ENCODE data around the gene DDX4.

Gene DDX4

DNA sequence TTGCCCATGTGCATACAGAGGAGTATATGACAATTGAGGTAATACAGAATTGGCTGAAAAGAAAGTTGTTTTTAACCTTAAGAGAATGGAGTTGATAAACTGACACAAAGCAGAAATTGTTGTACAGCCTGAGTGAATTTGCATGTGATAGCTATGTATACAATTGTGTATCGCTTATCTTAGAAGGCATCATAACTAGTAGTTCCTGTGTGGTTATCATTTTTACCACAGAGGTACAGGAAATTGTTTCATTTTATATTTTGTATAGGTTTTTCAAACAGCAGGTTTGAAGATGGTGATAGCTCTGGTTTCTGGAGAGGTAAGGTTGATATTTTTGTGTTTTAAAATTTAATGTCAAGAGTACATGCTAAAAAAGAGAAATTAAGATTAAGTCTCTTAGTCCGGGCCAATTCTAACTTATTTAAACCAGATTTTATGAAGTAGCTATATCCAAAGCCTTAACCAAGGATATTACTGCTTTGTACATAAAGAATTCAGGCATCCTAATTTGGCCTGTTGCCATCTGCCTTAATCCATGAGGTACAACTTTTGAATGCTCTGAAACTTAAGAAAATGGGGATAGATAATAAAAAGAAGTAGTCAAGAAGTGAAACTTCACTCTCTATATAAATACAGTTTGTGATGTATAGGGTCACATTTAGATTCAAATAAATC lies 26.0 kb downstream of the DDX4 start:
- TF ChIP-seq, protein P1, sequence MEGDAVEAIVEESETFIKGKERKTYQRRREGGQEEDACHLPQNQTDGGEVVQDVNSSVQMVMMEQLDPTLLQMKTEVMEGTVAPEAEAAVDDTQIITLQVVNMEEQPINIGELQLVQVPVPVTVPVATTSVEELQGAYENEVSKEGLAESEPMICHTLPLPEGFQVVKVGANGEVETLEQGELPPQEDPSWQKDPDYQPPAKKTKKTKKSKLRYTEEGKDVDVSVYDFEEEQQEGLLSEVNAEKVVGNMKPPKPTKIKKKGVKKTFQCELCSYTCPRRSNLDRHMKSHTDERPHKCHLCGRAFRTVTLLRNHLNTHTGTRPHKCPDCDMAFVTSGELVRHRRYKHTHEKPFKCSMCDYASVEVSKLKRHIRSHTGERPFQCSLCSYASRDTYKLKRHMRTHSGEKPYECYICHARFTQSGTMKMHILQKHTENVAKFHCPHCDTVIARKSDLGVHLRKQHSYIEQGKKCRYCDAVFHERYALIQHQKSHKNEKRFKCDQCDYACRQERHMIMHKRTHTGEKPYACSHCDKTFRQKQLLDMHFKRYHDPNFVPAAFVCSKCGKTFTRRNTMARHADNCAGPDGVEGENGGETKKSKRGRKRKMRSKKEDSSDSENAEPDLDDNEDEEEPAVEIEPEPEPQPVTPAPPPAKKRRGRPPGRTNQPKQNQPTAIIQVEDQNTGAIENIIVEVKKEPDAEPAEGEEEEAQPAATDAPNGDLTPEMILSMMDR (IDR thresholded peaks at IDR 0.05), result no peak

DNA sequence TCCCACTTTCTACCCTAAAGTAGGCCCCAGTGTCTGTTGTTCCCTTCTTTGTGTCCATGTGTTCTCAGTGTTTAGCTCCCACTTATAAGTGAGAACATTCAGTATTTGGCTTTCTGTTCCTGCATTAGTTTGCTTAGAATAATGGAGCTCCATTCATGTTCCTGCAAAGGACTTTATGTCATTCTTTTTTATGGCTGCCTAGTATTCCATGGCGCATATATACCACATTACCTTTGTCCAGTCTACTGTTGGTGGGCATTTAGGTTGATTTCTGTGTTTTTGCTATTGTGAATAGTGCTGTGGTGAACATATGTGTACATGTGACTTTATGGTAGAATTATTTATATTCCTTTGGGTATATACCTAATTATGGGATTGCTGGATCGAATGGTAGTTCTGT lies 30.4 kb downstream of the DDX4 start:
- TF ChIP-seq, protein P1 (IDR thresholded peaks at IDR 0.05), result no peak

DNA sequence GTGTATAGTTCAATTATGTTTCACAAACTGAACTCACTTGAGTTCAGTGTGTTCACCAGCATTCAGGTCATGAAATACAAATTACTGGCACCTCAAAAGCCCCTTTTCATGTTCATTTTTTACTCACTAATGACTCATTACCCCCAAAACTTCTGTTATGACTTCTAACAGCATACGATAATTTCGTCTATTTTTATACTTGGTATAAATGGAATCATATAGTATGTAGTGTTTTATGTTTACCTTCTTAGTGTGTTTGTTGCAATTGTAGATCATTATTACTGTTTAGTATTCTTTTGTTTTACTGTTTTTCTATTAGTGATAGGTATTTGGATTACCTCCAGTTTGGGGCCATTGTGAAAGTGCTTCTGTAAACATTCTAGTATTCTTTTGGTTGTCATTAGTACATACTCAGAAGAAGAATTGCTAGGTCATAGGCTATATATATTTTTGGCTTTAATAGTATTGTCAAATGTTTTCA lies 33.4 kb downstream of the DDX4 start:
- TF ChIP-seq, protein P1 (IDR thresholded peaks at IDR 0.05), result no peak

DNA sequence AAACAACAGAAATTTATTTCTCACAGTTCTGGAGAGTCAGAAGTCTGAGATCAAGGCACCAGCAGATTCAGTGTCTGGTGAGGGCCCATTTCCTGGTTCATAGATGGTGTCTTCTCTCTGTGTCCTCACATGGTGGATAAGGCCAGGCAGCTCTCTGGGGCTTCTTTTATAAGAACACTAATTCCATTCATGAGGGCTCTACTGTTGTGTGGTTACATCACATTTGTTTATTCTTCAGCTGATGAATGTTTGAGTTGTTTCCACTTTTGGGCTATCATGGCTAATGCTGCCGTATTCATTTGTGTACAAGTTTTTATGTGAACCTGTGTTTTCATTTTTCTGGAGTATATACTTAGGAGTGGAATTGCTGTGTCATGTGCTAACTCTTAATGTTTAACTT lies 35.2 kb downstream of the DDX4 start:
- TF ChIP-seq, protein P1 (IDR thresholded peaks at IDR 0.05), result no peak

DNA sequence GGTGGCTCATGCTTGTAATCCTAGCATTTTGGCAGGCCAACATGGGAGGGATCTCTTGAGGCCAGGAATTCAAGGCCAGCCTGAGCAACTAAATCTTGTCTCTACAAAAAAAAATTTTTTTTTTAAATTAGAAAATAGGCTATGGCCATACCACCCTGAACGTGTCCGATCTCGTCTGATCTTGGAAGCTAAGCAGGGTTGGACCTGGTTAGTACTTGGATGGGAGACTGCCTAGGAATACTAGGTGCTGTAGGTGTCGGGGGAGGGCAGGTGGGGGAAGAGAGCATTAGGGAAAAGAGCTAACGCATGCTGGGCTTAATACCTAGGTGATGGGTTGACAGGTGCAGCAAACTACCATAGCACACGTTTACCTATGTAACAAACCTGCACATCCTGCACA lies 39.5 kb downstream of the DDX4 start:
- TF ChIP-seq, protein P1 (IDR thresholded peaks at IDR 0.05), result no peak

DNA sequence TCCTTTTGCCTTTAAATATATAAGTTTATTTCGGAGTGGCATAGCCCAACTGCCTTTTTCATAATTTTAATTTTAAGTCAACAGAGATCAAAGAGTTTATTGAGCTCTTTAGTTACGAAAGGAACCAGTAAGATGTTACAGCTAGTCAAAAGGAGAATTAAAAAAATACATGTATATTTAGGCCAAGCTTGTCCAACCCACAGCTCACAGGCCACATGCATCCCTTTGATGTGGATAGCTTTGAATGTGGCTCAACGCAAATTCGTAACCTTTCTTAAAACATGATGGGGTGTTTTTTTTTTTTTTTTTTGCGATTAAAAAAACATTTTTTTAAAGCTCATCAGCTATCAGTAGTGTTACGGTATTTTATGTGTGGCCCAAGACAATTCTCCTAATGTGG lies 63.1 kb downstream of the DDX4 start:
- TF ChIP-seq, protein P1 (IDR thresholded peaks at IDR 0.05), result no peak

DNA sequence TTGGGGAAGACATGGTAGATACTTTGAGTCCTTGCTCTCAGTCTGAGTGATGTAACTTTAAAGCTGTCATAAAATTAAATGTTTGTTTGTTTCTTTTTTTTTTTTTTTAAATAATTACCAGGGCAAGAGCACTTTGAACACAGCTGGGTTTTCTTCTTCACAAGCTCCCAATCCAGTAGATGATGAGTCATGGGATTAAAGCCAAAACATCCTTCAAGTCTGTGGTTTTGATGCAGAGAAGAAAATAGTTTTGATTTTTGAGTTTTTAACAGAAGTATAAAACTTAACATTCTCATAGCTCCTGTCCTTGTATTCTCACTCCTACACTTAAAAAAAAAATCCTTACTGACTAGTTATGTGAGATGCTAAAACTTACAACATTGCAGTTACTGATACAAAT lies 78.5 kb downstream of the DDX4 start:
- TF ChIP-seq, protein P1 (IDR thresholded peaks at IDR 0.05), result no peak

DNA sequence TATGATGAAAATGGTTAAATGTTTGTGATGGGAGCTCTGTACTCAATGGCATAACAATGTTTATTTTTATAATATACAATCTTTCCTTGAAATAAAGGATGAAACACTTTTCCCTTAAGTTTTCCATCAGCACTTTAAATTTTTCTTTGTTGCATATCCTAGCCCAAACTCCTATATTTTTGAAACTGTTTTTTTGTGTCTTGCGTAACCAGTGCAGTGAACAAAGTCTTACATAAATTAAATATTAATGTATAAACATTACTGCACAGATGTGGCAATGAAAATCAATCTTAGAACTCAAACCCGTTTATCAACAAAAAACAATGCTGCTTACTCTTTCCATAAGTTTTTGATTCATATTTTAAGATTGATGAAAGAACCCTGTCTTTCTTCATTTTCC lies 79.2 kb downstream of the DDX4 start:
- TF ChIP-seq, protein P1 (IDR thresholded peaks at IDR 0.05), result no peak

All from LNCAP (cell line).